ENCODE results near the gene TMEM141. TPM values are rescaled to one million over a fixed set of nuclear protein-coding genes. Genes with fewer than 3 reads are reported as not detected.

The TMEM141 gene
- polyA plus RNA-seq, 1 of the 3 experiments (the other 2 are of a cell fraction) = 112 TPM

DNA sequence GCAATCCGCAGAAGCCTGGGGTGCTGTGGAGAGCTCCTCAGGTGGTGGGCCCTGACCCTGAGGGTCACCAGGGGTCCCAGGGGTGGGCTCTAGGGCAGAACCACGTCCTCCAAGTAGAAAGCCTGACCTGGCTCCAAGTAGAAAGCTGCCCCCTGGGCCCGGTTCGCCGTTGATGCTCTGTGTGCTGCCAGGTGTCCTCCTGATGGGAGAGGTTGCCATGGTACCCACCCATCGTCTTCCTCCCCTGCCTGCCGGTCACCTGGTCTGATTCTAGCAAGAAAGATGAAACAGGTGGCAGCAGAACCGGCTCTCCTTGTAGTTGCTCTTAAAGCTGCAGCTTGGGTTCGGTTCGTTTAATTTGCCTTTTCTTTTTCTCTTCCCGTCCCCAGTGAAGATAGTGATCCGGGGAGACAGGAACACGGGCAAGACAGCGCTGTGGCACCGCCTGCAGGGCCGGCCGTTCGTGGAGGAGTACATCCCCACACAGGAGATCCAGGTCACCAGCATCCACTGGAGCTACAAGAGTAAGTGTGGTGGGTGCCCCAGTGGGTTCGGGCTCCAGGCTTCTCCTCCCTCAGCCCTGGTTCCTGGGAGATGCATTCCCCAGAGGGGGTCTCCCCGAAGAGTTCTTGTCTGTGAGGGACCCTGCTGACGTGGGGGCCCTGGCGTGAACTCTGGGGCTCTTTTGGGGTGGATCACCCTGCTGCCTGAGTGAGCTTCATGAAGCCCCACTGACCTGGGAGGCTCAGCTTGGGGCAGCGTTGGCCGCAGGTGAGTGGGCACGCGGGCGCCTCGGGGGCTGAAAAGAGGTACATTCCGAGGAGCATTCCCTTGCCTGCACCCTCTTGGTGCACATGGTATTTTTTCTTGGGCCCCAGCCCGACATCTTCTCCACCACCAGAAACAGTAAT, 32.2 kb downstream of the TMEM141 start:
- H3K4me3 ChIP-seq (ENCODE audit: low read depth in 2 of 2, low read length in 1 of 2) = no peak overlapping the region
- CTCF ChIA-PET = interaction anchor here (1.0 to 3.2 kb wide), 2 partner anchors 20 to 54 kb away, joined by 3 to 17 read pairs; partner anchors contain the start of gene AJM1
- peaks cover 7 to 42% of the 10 kb centered on the region in 2 experiments for H3K36me3 ChIP-seq (replicated peaks in 1 of 2; ENCODE audit: control insufficient read depth in 1 of 2, insufficient read depth in 2 of 2, low read length in 1 of 2)

More for the DNA sequence above, 32.2 kb downstream of the TMEM141 start:
- H3K9me2 ChIP-seq = no peaks in the 10 kb centered on the region
- peaks cover 27% of the 10 kb centered on the region for H3K79me2 ChIP-seq (ENCODE audit: insufficient read depth)
- H3K4me1 ChIP-seq (ENCODE audit: control insufficient read depth in 1 of 2, insufficient read depth in 2 of 2, low read depth in 1 of 2, low read length in 1 of 2) = no peaks in the 10 kb centered on the region
- TF ChIP-seq TCF12 (IDR thresholded peaks at IDR 0.05) (no peak), SIN3A (IDR thresholded peaks at IDR 0.05; ENCODE audit: borderline replicate concordance, low read depth, low read length) (no peak), POLR2AphosphoS5 (IDR thresholded peaks at IDR 0.05; ENCODE audit: low read depth, low read length) (no peak), TEAD4 (IDR thresholded peaks at IDR 0.05; ENCODE audit: borderline replicate concordance, insufficient read depth) (no peak), MEF2A (IDR thresholded peaks at IDR 0.05; ENCODE audit: borderline replicate concordance, low read depth) (no peak), ELF1 (IDR thresholded peaks at IDR 0.05) (no peak), NRF1 (IDR thresholded peaks at IDR 0.05; ENCODE audit: low read depth, low read length) (no peak), TAF1 (IDR thresholded peaks at IDR 0.05; ENCODE audit: borderline replicate concordance, low read depth, low read length) (no peak), FOXM1 (IDR thresholded peaks at IDR 0.05; ENCODE audit: low read depth) (no peak), YY1 (IDR thresholded peaks at IDR 0.05; ENCODE audit: low read depth) (no peak), FOSL2 (IDR thresholded peaks at IDR 0.05; ENCODE audit: borderline replicate concordance, low read depth) (no peak), CHD2 (IDR thresholded peaks at IDR 0.05; ENCODE audit: low read length, partially characterized antibody) (no peak), SMC3 (IDR thresholded peaks at IDR 0.05; ENCODE audit: low read depth, low read length) (no peak), NFIC (IDR thresholded peaks at IDR 0.05; ENCODE audit: borderline replicate concordance) (no peak), REST (IDR thresholded peaks at IDR 0.05; ENCODE audit: low read depth, low read length) (no peak)
- TF ChIP-seq, protein P1, sequence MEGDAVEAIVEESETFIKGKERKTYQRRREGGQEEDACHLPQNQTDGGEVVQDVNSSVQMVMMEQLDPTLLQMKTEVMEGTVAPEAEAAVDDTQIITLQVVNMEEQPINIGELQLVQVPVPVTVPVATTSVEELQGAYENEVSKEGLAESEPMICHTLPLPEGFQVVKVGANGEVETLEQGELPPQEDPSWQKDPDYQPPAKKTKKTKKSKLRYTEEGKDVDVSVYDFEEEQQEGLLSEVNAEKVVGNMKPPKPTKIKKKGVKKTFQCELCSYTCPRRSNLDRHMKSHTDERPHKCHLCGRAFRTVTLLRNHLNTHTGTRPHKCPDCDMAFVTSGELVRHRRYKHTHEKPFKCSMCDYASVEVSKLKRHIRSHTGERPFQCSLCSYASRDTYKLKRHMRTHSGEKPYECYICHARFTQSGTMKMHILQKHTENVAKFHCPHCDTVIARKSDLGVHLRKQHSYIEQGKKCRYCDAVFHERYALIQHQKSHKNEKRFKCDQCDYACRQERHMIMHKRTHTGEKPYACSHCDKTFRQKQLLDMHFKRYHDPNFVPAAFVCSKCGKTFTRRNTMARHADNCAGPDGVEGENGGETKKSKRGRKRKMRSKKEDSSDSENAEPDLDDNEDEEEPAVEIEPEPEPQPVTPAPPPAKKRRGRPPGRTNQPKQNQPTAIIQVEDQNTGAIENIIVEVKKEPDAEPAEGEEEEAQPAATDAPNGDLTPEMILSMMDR (IDR thresholded peaks at IDR 0.05) = no peak
- TF ChIP-seq, protein P2, sequence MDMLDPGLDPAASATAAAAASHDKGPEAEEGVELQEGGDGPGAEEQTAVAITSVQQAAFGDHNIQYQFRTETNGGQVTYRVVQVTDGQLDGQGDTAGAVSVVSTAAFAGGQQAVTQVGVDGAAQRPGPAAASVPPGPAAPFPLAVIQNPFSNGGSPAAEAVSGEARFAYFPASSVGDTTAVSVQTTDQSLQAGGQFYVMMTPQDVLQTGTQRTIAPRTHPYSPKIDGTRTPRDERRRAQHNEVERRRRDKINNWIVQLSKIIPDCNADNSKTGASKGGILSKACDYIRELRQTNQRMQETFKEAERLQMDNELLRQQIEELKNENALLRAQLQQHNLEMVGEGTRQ (IDR thresholded peaks at IDR 0.05; ENCODE audit: borderline replicate concordance, low read depth, low read length) = no peak
- H3K9ac ChIP-seq = no peak overlapping the region
- no peak overlapping the region for H2AFZ ChIP-seq (ENCODE audit: low read depth)
- no peaks in the 10 kb centered on the region for H3F3A ChIP-seq (replicated peaks; ENCODE audit: insufficient read depth)
- POLR2A ChIA-PET = no interaction called here
- no peak for DNase-seq
- no peak overlapping the region for H3K4me2 ChIP-seq
- 97% methylated on average over 22 of the region's 30 CpGs for WGBS (ENCODE audit: low lambda C conversion rate)
- H3K9me3 ChIP-seq = no peaks in the 10 kb centered on the region
- no peak overlapping the region for H3K27ac ChIP-seq (ENCODE audit: low read depth in 2 of 2, low read length in 1 of 2)
- H3K27me3 ChIP-seq (ENCODE audit: insufficient read depth) = no peaks in the 10 kb centered on the region
- H4K20me1 ChIP-seq (ENCODE audit: insufficient read depth) = peaks cover 19% of the 10 kb centered on the region; the same call in 1 of the 2 replicates
